Muscle of leg (tissue), 16 donors: ENCODE results near the gene UBE2Z. TPM values are rescaled to one million over a fixed set of nuclear protein-coding genes. Genes with fewer than 3 reads are reported as not detected.
"Not testable (repeated sequence)": the region's sequence is repeated elsewhere in the genome, so short reads cannot be mapped to it uniquely, and the experiment has no call there.

Experiments used
- DNase-seq: peaks from one replicate; pipeline ENCODE4 v3.0.0; 2013
- H3K27ac ChIP-seq: one replicate; pipeline ENCODE4 v1.5.1; 2013; ENCODE audit warnings: mild to moderate bottlenecking, low read length, control low read depth
- H3K27me3 ChIP-seq: one replicate; pipeline ENCODE4 v1.6.1; 2013; ENCODE audit warnings: low read length; ENCODE audit not compliant: control insufficient read depth, insufficient read depth
- H3K36me3 ChIP-seq: one replicate; pipeline ENCODE4 v1.6.1; 2013; ENCODE audit warnings: low read length; ENCODE audit not compliant: control insufficient read depth, insufficient read depth
- H3K4me1 ChIP-seq: one replicate; pipeline ENCODE4 v1.6.1; 2013; ENCODE audit warnings: low read length; ENCODE audit not compliant: control insufficient read depth, insufficient read depth
- H3K4me3 ChIP-seq: one replicate; pipeline ENCODE4 v1.5.1; 2013; ENCODE audit warnings: low read length, control low read depth
- H3K9me3 ChIP-seq: replicated peaks from 2 replicates; pipeline ENCODE4 v1.6.1; 2013; ENCODE audit warnings: low read depth, low read length; ENCODE audit not compliant: control insufficient read depth
- WGBS: methylation state at CpG from one replicate; pipeline ENCODE4 v1.1.5; 2013; ENCODE audit warnings: missing lambda C conversion rate; ENCODE audit not compliant: insufficient coverage; 5-methylcytosine and 5-hydroxymethylcytosine counted together
- long read RNA-seq, 11 donors: transcript quantifications; one replicate each; lab custom pipeline, GENCODE V29; 2026
- polyA plus RNA-seq, 8 donors: library from polyadenylated mRNA; unstranded; fragments of 120-200 nt; gene quantifications; one replicate each; pipeline versions ENCODE4 v1.2.1 to v1.2.3, GENCODE V29; 2013; ENCODE audit warnings: inconsistent platforms in 1 of 8, low replicate concordance in 1 of 8; ENCODE audit not compliant: insufficient read length in 8 of 8, insufficient read depth in 1 of 8
- total RNA-seq: library from RNA; stranded (reverse); fragments of 120-200 nt; gene quantifications from one replicate; pipeline ENCODE4 v1.2.4, GENCODE V29; 2013

Gene UBE2Z
- total RNA-seq (39.3 TPM), polyA plus RNA-seq (10 to 100 TPM; 53.4 to 70.7 (median 57.6) TPM)
- long read RNA-seq, donor 1, transcript UBE2Z-201 (7 exons, 3,122 nt) = major isoform, 6 of 62 reads
- long read RNA-seq, donor 1, partial matches to known transcripts = 40 of 62 reads
- long read RNA-seq, donor 1, other reads (novel, unspliced or antisense) = 15 of 62 reads
- long read RNA-seq, donor 2, full-length matches to known transcripts = 6 of 6 reads
- long read RNA-seq, donor 2, partial matches to known transcripts = 0 of 6 reads
- long read RNA-seq, donor 2, other reads (novel, unspliced or antisense) = 0 of 6 reads
- long read RNA-seq, donor 3, full-length matches to known transcripts = 18 of 18 reads
- long read RNA-seq, donor 3, partial matches to known transcripts = 0 of 18 reads
- long read RNA-seq, donor 3, other reads (novel, unspliced or antisense) = 0 of 18 reads
- long read RNA-seq, donor 4, full-length matches to known transcripts = 14 of 37 reads
- long read RNA-seq, donor 4, partial matches to known transcripts = 23 of 37 reads
- long read RNA-seq, donor 4, other reads (novel, unspliced or antisense) = 0 of 37 reads
- long read RNA-seq, donor 5, full-length matches to known transcripts = 36 of 226 reads
- long read RNA-seq, donor 5, partial matches to known transcripts = 54 of 226 reads
- long read RNA-seq, donor 5, other reads (novel, unspliced or antisense) = 136 of 226 reads
- long read RNA-seq, donor 6, full-length matches to known transcripts = 20 of 20 reads
- long read RNA-seq, donor 6, partial matches to known transcripts = 0 of 20 reads
- long read RNA-seq, donor 6, other reads (novel, unspliced or antisense) = 0 of 20 reads
- long read RNA-seq, donor 7, transcript UBE2Z-201 (7 exons, 3,122 nt) = major isoform, 10 of 11 reads
- long read RNA-seq, donor 7, partial matches to known transcripts = 0 of 11 reads
- long read RNA-seq, donor 7, other reads (novel, unspliced or antisense) = 0 of 11 reads
- long read RNA-seq, donor 8, transcript UBE2Z-201 (7 exons, 3,122 nt) = major isoform, 5 of 5 reads
- long read RNA-seq, donor 8, partial matches to known transcripts = 0 of 5 reads
- long read RNA-seq, donor 8, other reads (novel, unspliced or antisense) = 0 of 5 reads
- long read RNA-seq, donor 9, full-length matches to known transcripts = 11 of 11 reads
- long read RNA-seq, donor 9, partial matches to known transcripts = 0 of 11 reads
- long read RNA-seq, donor 9, other reads (novel, unspliced or antisense) = 0 of 11 reads
- long read RNA-seq, donor 10, full-length matches to known transcripts = 18 of 18 reads
- long read RNA-seq, donor 10, partial matches to known transcripts = 0 of 18 reads
- long read RNA-seq, donor 10, other reads (novel, unspliced or antisense) = 0 of 18 reads
- long read RNA-seq, donor 11, full-length matches to known transcripts = 15 of 15 reads
- long read RNA-seq, donor 11, partial matches to known transcripts = 0 of 15 reads
- long read RNA-seq, donor 11, other reads (novel, unspliced or antisense) = 0 of 15 reads

GRCh38 chr17:48908047-48908843 lies at the start of gene UBE2Z:
UBE2Z (plus strand) TSS chr17:48908407; CDS start chr17:48908504, 97 bp downstream.
- H3K27ac ChIP-seq = peak within 1 kb of the TSS; percentile 92
- WGBS = under 1% methylated on average over 71 of the region's 81 CpGs
- H3K4me3 ChIP-seq = peak within 1 kb of the TSS; percentile 75
- DNase-seq = peak; percentile 98
- peaks cover 28% of the 10 kb centered on the region for H3K36me3 ChIP-seq
- H3K9me3 ChIP-seq = no peaks in the 10 kb centered on the region
- no peaks in the 10 kb centered on the region for H3K27me3 ChIP-seq
- peaks cover 23% of the 10 kb centered on the region for H3K4me1 ChIP-seq

- no peak for DNase-seq
- H3K4me3 ChIP-seq = no peak overlapping the region
- H3K9me3 ChIP-seq = no peaks in the 10 kb centered on the region
- peaks cover 46% of the 10 kb centered on the region for H3K36me3 ChIP-seq
- H3K27me3 ChIP-seq = no peaks in the 10 kb centered on the region
- 100% methylated on average over 1 of the region's 3 CpGs for WGBS
- H3K27ac ChIP-seq = no peak overlapping the region
- H3K4me1 ChIP-seq = no peaks in the 10 kb centered on the region
Measured at GRCh38 chr17:48860034-48860433, 48.2 kb upstream of the UBE2Z start.

GRCh38 chr17:48860456-48860855 lies 47.8 kb upstream of the UBE2Z start:
- H3K36me3 ChIP-seq = peaks cover 44% of the 10 kb centered on the region
- no peaks in the 10 kb centered on the region for H3K9me3 ChIP-seq
- H3K27me3 ChIP-seq = no peaks in the 10 kb centered on the region
- no peak overlapping the region for H3K4me3 ChIP-seq
- no peak overlapping the region for H3K27ac ChIP-seq
- H3K4me1 ChIP-seq = no peaks in the 10 kb centered on the region
- WGBS = 96% methylated on average over 2 of the region's 4 CpGs
- no peak for DNase-seq

GRCh38 chr17:48868916-48869500 lies 39.2 kb upstream of the UBE2Z start:
- Histone ChIP-seq H3K4me1 (peaks cover 10% of the 10 kb centered on the region), H3K27ac (no peak overlapping the region), H3K27me3 (peaks cover 4% of the 10 kb centered on the region), H3K9me3 (no peaks in the 10 kb centered on the region), H3K4me3 (no peak overlapping the region), H3K36me3 (peaks cover 15% of the 10 kb centered on the region)
- 80% methylated on average over 1 of the region's 3 CpGs for WGBS
- DNase-seq = no peak

- H3K36me3 ChIP-seq = peaks cover 6% of the 10 kb centered on the region
- H3K4me3 ChIP-seq = no peak overlapping the region
- H3K9me3 ChIP-seq = no peaks in the 10 kb centered on the region
- no peak for DNase-seq
- WGBS = 40% methylated on average over 1 of the region's 6 CpGs
- peaks cover 10% of the 10 kb centered on the region for H3K4me1 ChIP-seq
- H3K27ac ChIP-seq = no peak overlapping the region
- H3K27me3 ChIP-seq = peaks cover 4% of the 10 kb centered on the region
Measured at GRCh38 chr17:48869821-48870318, 38.3 kb upstream of the UBE2Z start.

GRCh38 chr17:48871035-48871550 lies 37.1 kb upstream of the UBE2Z start:
- WGBS = no CpG with 5 or more reads among the region's 4 CpGs
- Histone ChIP-seq H3K4me1 (peaks cover 10% of the 10 kb centered on the region), H3K36me3 (no peaks in the 10 kb centered on the region), H3K9me3 (no peaks in the 10 kb centered on the region), H3K27me3 (peaks cover 4% of the 10 kb centered on the region), H3K4me3 (no peak overlapping the region), H3K27ac (no peak overlapping the region)
- DNase-seq = no peak

- Histone ChIP-seq H3K4me1 (peaks cover 10% of the 10 kb centered on the region), H3K27me3 (peaks cover 6% of the 10 kb centered on the region), H3K27ac (no peak overlapping the region), H3K36me3 (no peaks in the 10 kb centered on the region), H3K4me3 (no peak overlapping the region), H3K9me3 (no peaks in the 10 kb centered on the region)
- 18% methylated on average over 5 of the region's 11 CpGs for WGBS
- peak; percentile 27 for DNase-seq
Measured at GRCh38 chr17:48871551-48872351, 36.5 kb upstream of the UBE2Z start.

- not testable (repeated sequence) for H3K4me3 ChIP-seq, H3K27me3 ChIP-seq, H3K36me3 ChIP-seq, H3K27ac ChIP-seq, DNase-seq, H3K9me3 ChIP-seq
- 89% methylated on average over 1 of the region's 3 CpGs for WGBS
- peaks cover 10% of the 10 kb centered on the region for H3K4me1 ChIP-seq
Measured at GRCh38 chr17:48872409-48872808, 35.8 kb upstream of the UBE2Z start.
